GM12878 (cell line): ENCODE data around the gene GPRC5D. TPM values are rescaled to one million over a fixed set of nuclear protein-coding genes. Genes with fewer than 3 reads are reported as not detected.

Experiments used
- ATAC-seq: fragments of 200-7000 bp; cut with Tn5 transposase; 3 replicates; pipeline ENCODE4 v1.9.1; 2020; ENCODE audit warnings: mild to moderate bottlenecking, moderate library complexity
- BruUV-seq: library from RNA; stranded (reverse); fragments of 400-500 nt; replicated peaks from 2 replicates; lab custom pipeline; 2021; lab: Mats Ljungman, UMichigan
- CTCF ChIA-PET: fragments of 300-600 bp; sonication (Branson Sonifier 250); formaldehyde crosslinking; extraction: SDS; loops from one replicate; lab custom pipeline; 2021; ENCODE audit warnings: inconsistent platforms; lab: Yijun Ruan, JAX
- POLR2A ChIA-PET: fragments of 350-600 bp; formaldehyde crosslinking; extraction: SDS; loops from one replicate; lab custom pipeline; 2021; ENCODE audit warnings: inconsistent platforms; lab: Charles Lee
- RAD21 ChIA-PET: fragments of 300-600 bp; sonication (Branson Sonifier 250); formaldehyde crosslinking; loops from one replicate; lab custom pipeline; 2023; ENCODE audit warnings: antibody characterized with exemption; ENCODE audit not compliant: unreplicated experiment; lab: Charles Lee
- SMC1A ChIA-PET: fragments of 300-600 bp; sonication (Branson Sonifier 250); formaldehyde crosslinking; loops from one replicate; lab custom pipeline; 2023; ENCODE audit not compliant: unreplicated experiment, uncharacterized antibody; lab: Charles Lee
- DNase-seq: peaks from one replicate; pipeline ENCODE4 v3.0.0-alpha.2; 2011; ENCODE audit warnings: low read depth, low spot score
- FAIRE-seq: peaks from 3 replicates; lab custom pipeline; 2011; peaks lifted over from hg19 to GRCh38; lab: Jason Lieb, UNC
- H2AFZ ChIP-seq: 2 replicates; pipeline ENCODE4 v1.6.0; 2011; ENCODE audit warnings: low read depth, low read length, control low read depth; ENCODE audit not compliant: control insufficient read depth
- H3K27ac ChIP-seq: 2 replicates; pipeline ENCODE4 v1.5.1; 2011; ENCODE audit warnings: control low read depth; ENCODE audit not compliant: control insufficient read depth, insufficient read depth
- H3K27me3 ChIP-seq, 2 experiments: replicated peaks in 1 of 2; 2 replicates each; pipeline versions ENCODE4 v1.6.0 to v1.6.1; 2011; ENCODE audit warnings: low read length in 1 of 2; ENCODE audit not compliant: control insufficient read depth in 2 of 2, insufficient read depth in 2 of 2
- H3K36me3 ChIP-seq, 2 experiments: 2 replicates each; pipeline ENCODE4 v1.5.1; 2011; ENCODE audit warnings: low read length in 1 of 2; ENCODE audit not compliant: control insufficient read depth in 2 of 2, insufficient read depth in 2 of 2
- H3K4me1 ChIP-seq: 2 replicates; pipeline ENCODE4 v1.6.1; 2011; ENCODE audit warnings: mild to moderate bottlenecking, low read length, moderate library complexity, mixed read lengths; ENCODE audit not compliant: control insufficient read depth, insufficient read depth
- H3K4me2 ChIP-seq: 2 replicates; pipeline ENCODE4 v1.6.0; 2011; ENCODE audit warnings: control low read depth; ENCODE audit not compliant: control insufficient read depth, insufficient read depth
- H3K4me3 ChIP-seq: fragments of 200-600 bp; sonication (generic); 2 replicates; pipeline ENCODE4 v1.5.1; 2016
- H3K79me2 ChIP-seq: 2 replicates; pipeline ENCODE4 v1.6.0; 2011; ENCODE audit warnings: low read length; ENCODE audit not compliant: control insufficient read depth, insufficient read depth
- H3K9ac ChIP-seq: 2 replicates; pipeline ENCODE4 v1.8.0; 2011; ENCODE audit warnings: low read length, control low read depth, mixed read lengths; ENCODE audit not compliant: control insufficient read depth, insufficient read depth
- H3K9me3 ChIP-seq: replicated peaks from 3 replicates; pipeline ENCODE4 v1.5.1; 2011; ENCODE audit warnings: mild to moderate bottlenecking, low read length; ENCODE audit not compliant: control insufficient read depth, insufficient read depth
- H4K20me1 ChIP-seq: 2 replicates; pipeline ENCODE4 v1.6.0; 2011; ENCODE audit not compliant: control insufficient read depth, insufficient read depth
- ATF2 ChIP-seq: IDR thresholded peaks from 2 replicates; pipeline ENCODE4 v1.6.1; 2012; ENCODE audit warnings: low read length, inconsistent platforms
- CEBPB ChIP-seq, 2 experiments: fragments of 150-350 bp in 1 of 2; IDR thresholded peaks; 2 replicates each; pipeline ENCODE4 v1.6.1; 2012 to 2014; ENCODE audit warnings: low read depth in 2 of 2, low read length in 2 of 2, borderline replicate concordance in 1 of 2, inconsistent platforms in 1 of 2
- CHD1 ChIP-seq: IDR thresholded peaks from 2 replicates; pipeline ENCODE4 v1.6.1; 2012; ENCODE audit warnings: low read depth, low read length, improper control_type of control experiment
- E2F8 ChIP-seq: fragments of 450-650 bp; IDR thresholded peaks from 2 replicates; pipeline ENCODE4 v1.6.1; 2018; ENCODE audit warnings: mild to moderate bottlenecking, low read depth, moderate library complexity; ENCODE audit not compliant: partially characterized antibody
- KAT2A ChIP-seq: conservative IDR thresholded peaks from 2 replicates; pipeline ENCODE4 v1.6.1; 2011; ENCODE audit warnings: low read depth, low read length; ENCODE audit not compliant: control insufficient read depth
- MLLT1 ChIP-seq: fragments of 450-650 bp; IDR thresholded peaks from 2 replicates; pipeline ENCODE4 v1.6.1; 2016; ENCODE audit warnings: mild to moderate bottlenecking
- PAX5 ChIP-seq: IDR thresholded peaks from 2 replicates; pipeline ENCODE4 v1.6.1; 2011; ENCODE audit warnings: low read depth, low read length, borderline replicate concordance
- SKIL ChIP-seq: fragments of 450-650 bp; IDR thresholded peaks from 2 replicates; pipeline ENCODE4 v1.6.1; 2017; ENCODE audit warnings: mild to moderate bottlenecking, low read depth, inconsistent platforms; ENCODE audit not compliant: poor library complexity, severe bottlenecking
- SREBF1 ChIP-seq: IDR thresholded peaks from 2 replicates; pipeline ENCODE4 v1.6.1; 2012; ENCODE audit warnings: mild to moderate bottlenecking, low read length
- STAT1 ChIP-seq: fragments of 450-650 bp; conservative IDR thresholded peaks from 2 replicates; pipeline ENCODE4 v1.6.1; 2014; ENCODE audit warnings: antibody characterized with exemption, mild to moderate bottlenecking
- TBL1XR1 ChIP-seq: IDR thresholded peaks from 2 replicates; pipeline ENCODE4 v1.6.1; 2012; ENCODE audit warnings: low read depth, low read length, improper control_type of control experiment
- TCF12 ChIP-seq: IDR thresholded peaks from 2 replicates; pipeline ENCODE4 v1.6.1; 2011; ENCODE audit warnings: low read depth, mild to moderate bottlenecking, low read length
- YY1 ChIP-seq: IDR thresholded peaks from 2 replicates; pipeline ENCODE4 v1.6.1; 2011; ENCODE audit warnings: low read depth, mild to moderate bottlenecking, low read length
- ZNF207 ChIP-seq: fragments of 450-650 bp; IDR thresholded peaks from 2 replicates; pipeline ENCODE4 v1.6.1; 2014; ENCODE audit warnings: antibody characterized with exemption, mild to moderate bottlenecking, borderline replicate concordance
- WGBS: methylation state at CpG from one replicate; pipeline ENCODE4 v1.1.6; 2016; ENCODE audit warnings: low lambda C conversion rate; ENCODE audit not compliant: insufficient replicate concordance, insufficient coverage; ENCODE audit errors: missing lambda C conversion rate; 5-methylcytosine and 5-hydroxymethylcytosine counted together
- in situ Hi-C: fragments of 300-500 bp; cut with MboI; formaldehyde crosslinking; loops from 9 replicates; pipeline ENCODE4 v1.14.3; 2018; ENCODE audit warnings: mixed read lengths
- intact Hi-C: fragments of 100-400 bp; cut with micrococcal nuclease; formaldehyde crosslinking; loops from one replicate; pipeline ENCODE4 v1.14.2; 2022; ENCODE audit not compliant: unreplicated experiment
- polyA plus RNA-seq, 11 experiments: library from polyadenylated mRNA; depleted of rRNA in 4 of 11; unstranded in 6 of 11; stranded (reverse) in 5 of 11; fragments of >200 nt; fragmentation: Nextera tagmentation in 4 of 11; fragmentation: Illumina TruSeq in 1 of 11; extraction: Ambion mirVana in 4 of 11; extraction: Trizol in 1 of 11; gene quantifications; 1 replicate in 1 of 11; 2 replicates in 10 of 11; pipeline versions ENCODE4 v1.2.1 to v1.2.3, GENCODE V29; 2011 to 2016; ENCODE audit warnings: inconsistent platforms in 2 of 11, missing spikeins in 2 of 11, low read depth in 1 of 11
- total RNA-seq, 4 experiments: library from RNA; depleted of rRNA in 3 of 4; stranded (reverse); fragments of >200 nt in 3 of 4; fragmentation: Illumina TruSeq in 1 of 4; extraction: Trizol in 1 of 4; gene quantifications; 2 replicates each; pipeline versions ENCODE4 v1.2.1 to v1.2.3, GENCODE V29; 2013 to 2021

Gene GPRC5D
- total and polyA plus RNA-seq, 10 of the 15 experiments (the other 5 are each of a cell fraction or from before 2014, with no cell fraction given) = 0.18 to 0.90 (median 0.37) TPM; not detected in 3

- TF ChIP-seq ATF2 = no peak
- TF ChIP-seq SREBF1 = no peak
- no peak for TF ChIP-seq KAT2A
- no peak for TF ChIP-seq PAX5
- TF ChIP-seq MLLT1 = no peak
- TF ChIP-seq STAT1 = no peak
- no peak for TF ChIP-seq TCF12
These were observed 12.1 kb downstream of the GPRC5D start (continued) for GRCh38 chr12:12939888-12940287.

- FAIRE-seq (no peak), DNase-seq (no peak), ATAC-seq (no peak)
- no TSS peak for BruUV-seq
- intact Hi-C loops (no loop called here), in situ Hi-C loops (no loop called here)
- ChIA-PET RAD21 (no interaction called here), SMC1A (no interaction called here), POLR2A (no interaction called here), CTCF (no interaction called here)
- peaks cover 0 to 1% of the 10 kb centered on the region in 2 experiments; a peak in 1 of 4 replicates for H3K27me3 ChIP-seq
- no peaks in the 10 kb centered on the region for H3K4me1 ChIP-seq
- no peaks in the 10 kb centered on the region for H3K79me2 ChIP-seq
- H3K27ac ChIP-seq = no peak overlapping the region
- H3K4me3 ChIP-seq = no peak overlapping the region
- WGBS = 74% methylated on average over 5 of the region's 5 CpGs
- no peak overlapping the region for H3K4me2 ChIP-seq
- no peaks in the 10 kb centered on the region for H4K20me1 ChIP-seq
- no peaks in the 10 kb centered on the region for H3K36me3 ChIP-seq
- H2AFZ ChIP-seq = no peak overlapping the region
- TF ChIP-seq CEBPB (IDR thresholded peaks at IDR 0.05; ENCODE audit: borderline replicate concordance in 1 of 2, low read depth in 2 of 2, low read length in 2 of 2) = no peak
- no peak for TF ChIP-seq TBL1XR1
- TF ChIP-seq ZNF207 = no peak
- TF ChIP-seq YY1 = no peak
- no peak for TF ChIP-seq E2F8
- TF ChIP-seq CHD1 = no peak
- no peak for TF ChIP-seq SKIL
- no peaks in the 10 kb centered on the region for H3K9me3 ChIP-seq
- H3K9ac ChIP-seq = no peak overlapping the region
These were observed 13.4 kb downstream of the GPRC5D start for GRCh38 chr12:12938541-12938940.
